CD4-positive, alpha-beta T cell treated with Interleukin-17A for 1 hour (primary cell): ENCODE data around the gene YIPF1.

Experiments
- DNase-seq: peaks from one replicate; pipeline ENCODE4 v3.0.0-alpha.2; 2020

YIPF1 gene

GRCh38 chr1:53889304-53890298 lies at the start of gene YIPF1:
YIPF1 (minus strand) TSS chr1:53889797; CDS start chr1:53888937, 860 bp downstream.
- peak; percentile 87 for DNase-seq

GRCh38 chr1:53938136-53938830 lies 48.7 kb upstream of the YIPF1 start:
- no peak for DNase-seq

- DNase-seq, result no peak
These were observed 46.8 kb upstream of the YIPF1 start for GRCh38 chr1:53936430-53936829.

GRCh38 chr1:53934170-53934765 lies 44.7 kb upstream of the YIPF1 start:
- no peak for DNase-seq

- DNase-seq, result no peak
These were observed 41.9 kb upstream of the YIPF1 start for GRCh38 chr1:53931523-53931922.

- no peak for DNase-seq
These were observed 41.3 kb upstream of the YIPF1 start for GRCh38 chr1:53930932-53931331.

- no peak for DNase-seq
These were observed 39.8 kb upstream of the YIPF1 start for GRCh38 chr1:53929246-53929960.

GRCh38 chr1:53927376-53927881 lies 37.8 kb upstream of the YIPF1 start:
- DNase-seq, result no peak

GRCh38 chr1:53919675-53920066 lies 30.1 kb upstream of the YIPF1 start:
- no peak for DNase-seq

- DNase-seq, result no peak
These were observed 28.7 kb upstream of the YIPF1 start for GRCh38 chr1:53918343-53918742.

- DNase-seq, result no peak
These were observed 23.9 kb upstream of the YIPF1 start for GRCh38 chr1:53913352-53914033.

- no peak for DNase-seq
These were observed 21.8 kb upstream of the YIPF1 start for GRCh38 chr1:53911442-53911841.

GRCh38 chr1:53909946-53910345 lies 20.3 kb upstream of the YIPF1 start:
- no peak for DNase-seq

- DNase-seq, result no peak
These were observed 16.5 kb upstream of the YIPF1 start for GRCh38 chr1:53906121-53906520.

GRCh38 chr1:53905509-53905908 lies 15.9 kb upstream of the YIPF1 start:
- DNase-seq, result no peak

- DNase-seq, result no peak
These were observed 12.9 kb upstream of the YIPF1 start for GRCh38 chr1:53902235-53903138.

- no peak for DNase-seq
These were observed 10.1 kb upstream of the YIPF1 start for GRCh38 chr1:53899708-53900107.

GRCh38 chr1:53899206-53899628 lies 9.6 kb upstream of the YIPF1 start:
- no peak for DNase-seq

- no peak for DNase-seq
These were observed 7.1 kb upstream of the YIPF1 start for GRCh38 chr1:53896635-53897229.

- DNase-seq, result no peak
These were observed 5.8 kb upstream of the YIPF1 start for GRCh38 chr1:53895421-53895820.

- DNase-seq, result no peak
These were observed 5.0 kb upstream of the YIPF1 start for GRCh38 chr1:53894644-53895043.
